NCI-H2081 treated with DMSO at 0.1 percent for 48 hours (cell line): ENCODE data around the gene ARHGAP18.

Experiments used
- DNase-seq: peaks from one replicate; lab custom pipeline; 2025; lab: John Stamatoyannopoulos, UW

ARHGAP18 gene

GRCh38 chr6:129667621-129668020 lies 42.4 kb downstream of the ARHGAP18 start:
- no peak for DNase-seq

- DNase-seq, result no peak
Measured at GRCh38 chr6:129667034-129667433, 42.9 kb downstream of the ARHGAP18 start.

- DNase-seq, result no peak
Measured at GRCh38 chr6:129665555-129665954, 44.4 kb downstream of the ARHGAP18 start.

- no peak for DNase-seq
Measured at GRCh38 chr6:129663531-129663930, 46.4 kb downstream of the ARHGAP18 start.

GRCh38 chr6:129662980-129663431 lies 47.0 kb downstream of the ARHGAP18 start:
- DNase-seq, result no peak

GRCh38 chr6:129662406-129662766 lies 47.6 kb downstream of the ARHGAP18 start:
- no peak for DNase-seq

GRCh38 chr6:129661536-129662405 lies 48.2 kb downstream of the ARHGAP18 start:
- no peak for DNase-seq

GRCh38 chr6:129660346-129660676 lies 49.7 kb downstream of the ARHGAP18 start:
- no peak for DNase-seq

GRCh38 chr6:129659590-129660345 lies 50.2 kb downstream of the ARHGAP18 start:
- DNase-seq, result no peak

- no peak for DNase-seq
Measured at GRCh38 chr6:129659167-129659566, 50.8 kb downstream of the ARHGAP18 start.

- no peak for DNase-seq
Measured at GRCh38 chr6:129657483-129657882, 52.5 kb downstream of the ARHGAP18 start.

- no peak for DNase-seq
Measured at GRCh38 chr6:129655334-129655733, 54.6 kb downstream of the ARHGAP18 start.

GRCh38 chr6:129653746-129654145 lies 56.2 kb downstream of the ARHGAP18 start:
- no peak for DNase-seq

- no peak for DNase-seq
Measured at GRCh38 chr6:129653229-129653628, 56.7 kb downstream of the ARHGAP18 start.

- DNase-seq, result no peak
Measured at GRCh38 chr6:129651291-129651691, 58.7 kb downstream of the ARHGAP18 start.

- no peak for DNase-seq
Measured at GRCh38 chr6:129648819-129649491, 61.0 kb downstream of the ARHGAP18 start.

GRCh38 chr6:129647044-129647443 lies 62.9 kb downstream of the ARHGAP18 start:
- DNase-seq, result no peak

- DNase-seq, result no peak
Measured at GRCh38 chr6:129646642-129647041, 63.3 kb downstream of the ARHGAP18 start.

- no peak for DNase-seq
Measured at GRCh38 chr6:129645830-129646579, 64.0 kb downstream of the ARHGAP18 start.

- DNase-seq, result no peak
Measured at GRCh38 chr6:129645106-129645829, 64.7 kb downstream of the ARHGAP18 start.

GRCh38 chr6:129644567-129645015 lies 65.4 kb downstream of the ARHGAP18 start:
- no peak for DNase-seq
